Measurements from ENCODE around the gene MYO5B. TPM values are rescaled to one million over a fixed set of nuclear protein-coding genes. Genes with fewer than 3 reads are reported as not detected.
A peak's percentile ranks its signal among the peaks of the same experiment; 100 is the strongest.

The MYO5B gene
- total RNA-seq, 1 donor from 2014 or later, result 6.7 TPM

- H3K4me2 ChIP-seq, result no peak overlapping the region
- H3K27me3 ChIP-seq, result no peaks in the 10 kb centered on the region
These were observed 185.1 kb downstream of the MYO5B start for GRCh38 chr18:50009773-50010335.

GRCh38 chr18:50008306-50008705 is 186.6 kb downstream of the MYO5B start:
- Histone ChIP-seq H3K4me1 (no peaks in the 10 kb centered on the region), H2AFZ (replicated peaks) (no peak overlapping the region), H3K9me3 (ENCODE audit: low read depth) (no peaks in the 10 kb centered on the region), H3K4me2 (no peak overlapping the region), H3K4me3 (no peak overlapping the region), H3F3A (ENCODE audit: low read depth) (no peaks in the 10 kb centered on the region), H3K36me3 (no peaks in the 10 kb centered on the region), H4K20me1 (ENCODE audit: low read depth) (no peaks in the 10 kb centered on the region), H3K9ac (no peak overlapping the region), H3K27me3 (no peaks in the 10 kb centered on the region), H3K27ac (no peak overlapping the region), H3K79me2 (ENCODE audit: low read depth) (no peaks in the 10 kb centered on the region)
- no peak for DNase-seq (ENCODE audit: low spot score)
- Mint-ChIP-seq H3K27me3 (ENCODE audit: insufficient read depth, low read depth) (no peaks in the 10 kb centered on the region), H3K27ac (no peak overlapping the region), H3K36me3 (no peaks in the 10 kb centered on the region), H3K9me3 (no peaks in the 10 kb centered on the region), H3K4me3 (no peak overlapping the region), H3K4me1 (no peaks in the 10 kb centered on the region)
- TF ChIP-seq CTCF (IDR thresholded peaks at IDR 0.05) (no peak), EZH2phosphoT487 (IDR thresholded peaks at IDR 0.05) (no peak), EZH2 (IDR thresholded peaks at IDR 0.05) (no peak)

More at GRCh38 chr18:50009773-50010335, 185.1 kb downstream of the MYO5B start:
- no peaks in the 10 kb centered on the region for H4K20me1 ChIP-seq (ENCODE audit: low read depth)
- H3K27ac ChIP-seq, result no peak overlapping the region
- H3K27me3 Mint-ChIP-seq (ENCODE audit: insufficient read depth, low read depth), result no peaks in the 10 kb centered on the region
- no peaks in the 10 kb centered on the region for H3K4me1 Mint-ChIP-seq
- no peaks in the 10 kb centered on the region for H3K36me3 ChIP-seq
- DNase-seq (ENCODE audit: low spot score), result peak; percentile 68
- H3K27ac Mint-ChIP-seq, result no peak overlapping the region
- H3K36me3 Mint-ChIP-seq, result no peaks in the 10 kb centered on the region
- no peaks in the 10 kb centered on the region for H3K4me1 ChIP-seq
- H3F3A ChIP-seq (ENCODE audit: low read depth), result no peaks in the 10 kb centered on the region
- no peak overlapping the region for H3K4me3 Mint-ChIP-seq
- TF ChIP-seq EZH2phosphoT487 (IDR thresholded peaks at IDR 0.05) (no peak), CTCF (IDR thresholded peaks at IDR 0.05) (peak; percentile 68)
- no peak overlapping the region for H2AFZ ChIP-seq (replicated peaks)
- no peaks in the 10 kb centered on the region for H3K9me3 Mint-ChIP-seq
- no peaks in the 10 kb centered on the region for H3K79me2 ChIP-seq (ENCODE audit: low read depth)
- no peak overlapping the region for H3K9ac ChIP-seq
- H3K4me3 ChIP-seq, result no peak overlapping the region
- H3K9me3 ChIP-seq (ENCODE audit: low read depth), result no peaks in the 10 kb centered on the region

- DNase-seq (ENCODE audit: low spot score), result no peak
- Histone ChIP-seq H3K4me3 (no peak overlapping the region), H3K79me2 (ENCODE audit: low read depth) (no peaks in the 10 kb centered on the region), H3K4me1 (no peaks in the 10 kb centered on the region), H3K4me2 (no peak overlapping the region), H3K27me3 (no peaks in the 10 kb centered on the region), H3K27ac (no peak overlapping the region), H3K9ac (no peak overlapping the region), H3K9me3 (ENCODE audit: low read depth) (no peaks in the 10 kb centered on the region), H2AFZ (replicated peaks) (no peak overlapping the region), H3K36me3 (no peaks in the 10 kb centered on the region), H3F3A (ENCODE audit: low read depth) (no peaks in the 10 kb centered on the region), H4K20me1 (ENCODE audit: low read depth) (no peaks in the 10 kb centered on the region)
- Mint-ChIP-seq H3K4me3 (no peak overlapping the region), H3K4me1 (no peaks in the 10 kb centered on the region), H3K27me3 (ENCODE audit: insufficient read depth, low read depth) (no peaks in the 10 kb centered on the region), H3K9me3 (no peaks in the 10 kb centered on the region), H3K27ac (no peak overlapping the region), H3K36me3 (no peaks in the 10 kb centered on the region)
- no peak for TF ChIP-seq CTCF (IDR thresholded peaks at IDR 0.05)
- no peak for TF ChIP-seq EZH2 (IDR thresholded peaks at IDR 0.05)
- no peak for TF ChIP-seq EZH2phosphoT487 (IDR thresholded peaks at IDR 0.05)
These were observed 188.4 kb downstream of the MYO5B start for GRCh38 chr18:50006470-50007046.
